ENCODE measurements around the gene SORCS3. TPM values are rescaled to one million over a fixed set of nuclear protein-coding genes. Genes with fewer than 3 reads are reported as not detected.

SORCS3 gene
- total RNA-seq, 3 donors from 2014 or later (not counting 1 experiment from before 2014, with no cell fraction given), result 0.05 to 0.09 TPM; not detected in 1

DNA sequence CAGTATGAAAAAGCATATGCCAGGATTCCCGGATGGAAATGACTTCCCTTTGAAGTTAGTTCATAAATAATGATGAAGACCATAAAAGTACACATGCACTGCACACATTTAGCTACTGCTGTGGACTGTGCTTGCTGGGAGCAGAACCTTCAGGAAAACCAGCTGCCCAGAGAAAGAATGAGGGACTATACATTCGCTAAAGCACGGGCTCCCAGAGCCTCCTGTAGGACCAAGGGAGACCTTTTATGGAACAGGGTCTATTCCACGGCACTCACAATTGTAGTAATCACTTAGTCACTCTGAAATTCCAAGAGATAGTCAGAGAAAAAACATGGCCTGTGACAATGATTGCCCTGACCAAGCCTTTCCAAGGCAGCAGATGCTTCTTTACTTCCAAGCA is 24.1 kb downstream of the SORCS3 start:
- Mint-ChIP-seq H3K4me3 (no peak overlapping the region), H3K4me1 (no peaks in the 10 kb centered on the region), H3K27me3 (ENCODE audit: low read depth in 2 of 2) (peaks cover 11 to 20% of the 10 kb centered on the region in 2 donors), H3K27ac (no peak overlapping the region), H3K36me3 (no peaks in the 10 kb centered on the region), H3K9me3 (no peaks in the 10 kb centered on the region)
- intact Hi-C loops (cut with micrococcal nuclease), result no loop called here
- WGBS (ENCODE audit: insufficient coverage), result 85% methylated on average over 4 of the region's 4 CpGs
- ATAC-seq (no peak), DNase-seq (no peak)
- Histone ChIP-seq H3K4me3 (ENCODE audit: low read length) (no peak overlapping the region), H3K36me3 (ENCODE audit: control insufficient read depth, insufficient read depth, low read length) (no peaks in the 10 kb centered on the region), H3K27ac (ENCODE audit: low read length) (no peak overlapping the region), H3K27me3 (ENCODE audit: control insufficient read depth, insufficient read depth, low read length) (no peaks in the 10 kb centered on the region), H3K9me3 (ENCODE audit: control insufficient read depth, insufficient read depth, low read length) (no peaks in the 10 kb centered on the region), H3K4me1 (ENCODE audit: control insufficient read depth, insufficient read depth, low read length) (no peaks in the 10 kb centered on the region)
- TF ChIP-seq, protein P1, sequence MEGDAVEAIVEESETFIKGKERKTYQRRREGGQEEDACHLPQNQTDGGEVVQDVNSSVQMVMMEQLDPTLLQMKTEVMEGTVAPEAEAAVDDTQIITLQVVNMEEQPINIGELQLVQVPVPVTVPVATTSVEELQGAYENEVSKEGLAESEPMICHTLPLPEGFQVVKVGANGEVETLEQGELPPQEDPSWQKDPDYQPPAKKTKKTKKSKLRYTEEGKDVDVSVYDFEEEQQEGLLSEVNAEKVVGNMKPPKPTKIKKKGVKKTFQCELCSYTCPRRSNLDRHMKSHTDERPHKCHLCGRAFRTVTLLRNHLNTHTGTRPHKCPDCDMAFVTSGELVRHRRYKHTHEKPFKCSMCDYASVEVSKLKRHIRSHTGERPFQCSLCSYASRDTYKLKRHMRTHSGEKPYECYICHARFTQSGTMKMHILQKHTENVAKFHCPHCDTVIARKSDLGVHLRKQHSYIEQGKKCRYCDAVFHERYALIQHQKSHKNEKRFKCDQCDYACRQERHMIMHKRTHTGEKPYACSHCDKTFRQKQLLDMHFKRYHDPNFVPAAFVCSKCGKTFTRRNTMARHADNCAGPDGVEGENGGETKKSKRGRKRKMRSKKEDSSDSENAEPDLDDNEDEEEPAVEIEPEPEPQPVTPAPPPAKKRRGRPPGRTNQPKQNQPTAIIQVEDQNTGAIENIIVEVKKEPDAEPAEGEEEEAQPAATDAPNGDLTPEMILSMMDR (IDR thresholded peaks at IDR 0.05), result no peak

GRCh38 chr10:104666106-104666505 is 25.0 kb downstream of the SORCS3 start:
- DNase-seq (no peak), ATAC-seq (no peak)
- Mint-ChIP-seq H3K36me3 (no peaks in the 10 kb centered on the region), H3K27ac (no peak overlapping the region), H3K4me1 (no peaks in the 10 kb centered on the region), H3K4me3 (no peak overlapping the region), H3K9me3 (peaks cover 0 to 5% of the 10 kb centered on the region in 2 donors), H3K27me3 (ENCODE audit: low read depth in 2 of 2) (peaks cover 8 to 12% of the 10 kb centered on the region in 2 donors)
- intact Hi-C loops (cut with micrococcal nuclease), result no loop called here
- no peaks in the 10 kb centered on the region for H3K9me3 ChIP-seq (ENCODE audit: control insufficient read depth, insufficient read depth, low read length)
- TF ChIP-seq, protein P1 (IDR thresholded peaks at IDR 0.05), result no peak
- no peaks in the 10 kb centered on the region for H3K36me3 ChIP-seq (ENCODE audit: control insufficient read depth, insufficient read depth, low read length)
- H3K4me3 ChIP-seq (ENCODE audit: low read length), result no peak overlapping the region
- no peaks in the 10 kb centered on the region for H3K4me1 ChIP-seq (ENCODE audit: control insufficient read depth, insufficient read depth, low read length)
- WGBS (ENCODE audit: insufficient coverage), result 67% methylated on average over 5 of the region's 5 CpGs
- H3K27ac ChIP-seq (ENCODE audit: low read length), result no peak overlapping the region
- no peaks in the 10 kb centered on the region for H3K27me3 ChIP-seq (ENCODE audit: control insufficient read depth, insufficient read depth, low read length)

GRCh38 chr10:104676874-104677273 is 35.8 kb downstream of the SORCS3 start:
- TF ChIP-seq, protein P1 (IDR thresholded peaks at IDR 0.05), result no peak
- 81% methylated on average over 1 of the region's 1 CpG for WGBS (ENCODE audit: insufficient coverage)

GRCh38 chr10:104678658-104679057 is 37.6 kb downstream of the SORCS3 start:
- no peaks in the 10 kb centered on the region for H3K36me3 ChIP-seq (ENCODE audit: control insufficient read depth, insufficient read depth, low read length)
- no peak overlapping the region for H3K4me3 ChIP-seq (ENCODE audit: low read length)
- Mint-ChIP-seq H3K4me1 (no peaks in the 10 kb centered on the region), H3K27me3 (ENCODE audit: low read depth in 2 of 2) (peaks cover 12 to 28% of the 10 kb centered on the region in 2 donors), H3K36me3 (no peaks in the 10 kb centered on the region), H3K4me3 (no peak overlapping the region), H3K27ac (no peak overlapping the region), H3K9me3 (no peaks in the 10 kb centered on the region)
- no peaks in the 10 kb centered on the region for H3K4me1 ChIP-seq (ENCODE audit: control insufficient read depth, insufficient read depth, low read length)
- TF ChIP-seq, protein P1 (IDR thresholded peaks at IDR 0.05), result no peak
- no peak for DNase-seq
- H3K27me3 ChIP-seq (ENCODE audit: control insufficient read depth, insufficient read depth, low read length), result no peaks in the 10 kb centered on the region
- H3K9me3 ChIP-seq (ENCODE audit: control insufficient read depth, insufficient read depth, low read length), result no peaks in the 10 kb centered on the region
- ATAC-seq, result no peak
- no peak overlapping the region for H3K27ac ChIP-seq (ENCODE audit: low read length)
- intact Hi-C loops (cut with micrococcal nuclease), result no loop called here

More at GRCh38 chr10:104676874-104677273, 35.8 kb downstream of the SORCS3 start:
- no peak overlapping the region for H3K4me3 Mint-ChIP-seq
- no peak for ATAC-seq
- Histone ChIP-seq H3K4me1 (ENCODE audit: control insufficient read depth, insufficient read depth, low read length) (no peaks in the 10 kb centered on the region), H3K4me3 (ENCODE audit: low read length) (no peak overlapping the region), H3K36me3 (ENCODE audit: control insufficient read depth, insufficient read depth, low read length) (no peaks in the 10 kb centered on the region), H3K27me3 (ENCODE audit: control insufficient read depth, insufficient read depth, low read length) (no peaks in the 10 kb centered on the region), H3K27ac (ENCODE audit: low read length) (no peak overlapping the region), H3K9me3 (ENCODE audit: control insufficient read depth, insufficient read depth, low read length) (peaks cover 3% of the 10 kb centered on the region)
- intact Hi-C loops (cut with micrococcal nuclease), result no loop called here
- H3K36me3 Mint-ChIP-seq, result no peaks in the 10 kb centered on the region
- peaks cover 12 to 28% of the 10 kb centered on the region in 2 donors for H3K27me3 Mint-ChIP-seq (ENCODE audit: low read depth in 2 of 2)
- peaks cover 2 to 4% of the 10 kb centered on the region in 2 donors for H3K9me3 Mint-ChIP-seq
- DNase-seq, result no peak
- no peak overlapping the region for H3K27ac Mint-ChIP-seq
- H3K4me1 Mint-ChIP-seq, result no peaks in the 10 kb centered on the region

Data from natural killer cell (primary cell).